ENCODE measurements around the gene PCDH7. TPM values are rescaled to one million over a fixed set of nuclear protein-coding genes. Genes with fewer than 3 reads are reported as not detected.

The PCDH7 gene
- total and polyA plus RNA-seq, 11 donors = 9.4 to 166 (median 89.8) TPM

DNA sequence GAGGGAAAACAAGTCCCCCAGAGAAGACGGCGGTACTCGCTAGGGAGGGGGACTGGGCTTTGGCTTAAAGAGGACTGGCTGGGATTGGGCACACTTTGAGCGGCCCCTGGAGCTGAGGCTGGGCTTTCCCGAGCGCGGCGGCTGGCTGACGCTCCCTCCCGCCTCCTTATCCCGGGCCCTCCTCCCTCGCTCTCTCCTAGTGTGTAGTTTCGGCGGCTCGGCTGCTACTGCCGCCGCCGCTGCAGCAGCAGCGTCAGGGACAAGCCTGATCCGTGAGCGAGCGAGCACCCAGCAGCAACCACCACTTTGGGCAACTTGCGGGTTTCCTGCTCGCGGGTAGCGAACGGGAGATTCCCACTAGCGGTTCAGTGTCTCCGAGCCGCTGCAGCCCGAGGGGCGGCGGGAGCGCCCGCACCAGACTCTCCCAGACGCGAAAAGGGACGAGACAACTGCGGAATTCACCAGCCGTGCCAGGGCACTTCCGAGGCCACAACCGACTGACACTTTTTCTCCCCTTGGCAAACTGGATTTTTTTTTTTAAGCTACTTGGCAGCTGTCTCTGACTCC lies 632 bp upstream of the PCDH7 start:
- H3K4me1 ChIP-seq = peaks cover 0 to 49% (median 13%) of the 10 kb centered on the region in 12 donors
- peaks cover 0 to 71% (median 11%) of the 10 kb centered on the region in 9 donors for H3K27me3 ChIP-seq
- DNase-seq (peak; percentile 53 to 70 (median 65)), ATAC-seq (peak; percentile 47 to 67 (median 64))
- H3K4me3 ChIP-seq = peak overlapping the region; percentile 19 to 78 (median 65)
- 0 to 2% (median 1%) methylated on average over 31 to 42 of the region's 42 CpGs for WGBS, 4 donors
- intact Hi-C loops (cut with DNase I) = loop anchor here in 7 of 10 donors (5.0 to 10.0 kb wide), 9 partner anchors 215 to 955 kb away; no protein-coding TSS in a partner anchor
- no peak for TF ChIP-seq POLR2A (IDR thresholded peaks at IDR 0.05)
- no peak for TF ChIP-seq CTCF (IDR thresholded peaks at IDR 0.05)
- H3K9me3 ChIP-seq = no peaks in the 10 kb centered on the region
- H3K27ac ChIP-seq = peak overlapping the region; percentile 33 to 87 (median 72)
- no peaks in the 10 kb centered on the region for H3K36me3 ChIP-seq

DNA sequence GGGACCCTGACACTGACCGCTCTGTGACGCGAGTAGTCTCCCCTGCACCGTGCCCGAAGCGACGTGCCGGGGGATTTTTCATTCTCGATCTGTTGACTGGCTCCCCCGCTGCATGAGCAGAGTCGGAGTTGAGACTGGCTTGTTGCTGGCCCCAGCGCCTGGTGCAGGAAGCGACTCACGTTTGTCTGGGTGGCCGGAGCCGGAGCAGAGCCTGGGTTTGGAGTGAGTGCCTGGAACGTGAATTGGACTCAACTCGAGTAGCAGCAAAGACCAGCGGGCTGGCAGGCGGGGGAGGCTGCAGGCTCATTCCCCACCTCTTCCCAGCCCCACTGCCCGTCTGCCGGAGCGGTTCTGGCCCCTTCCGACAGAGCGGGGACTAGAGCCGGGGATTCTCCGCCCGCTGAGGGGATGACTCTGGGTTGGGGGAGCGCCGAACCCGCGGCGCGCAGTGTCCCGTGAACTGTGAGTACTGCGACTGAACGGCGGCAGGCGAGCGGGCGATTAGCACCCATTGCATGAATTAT lies 554 bp downstream of the PCDH7 start:
- peak overlapping the region; percentile 45 to 78 (median 65) for H3K4me3 ChIP-seq
- H3K9me3 ChIP-seq = no peaks in the 10 kb centered on the region
- WGBS, 4 donors = 1% methylated on average over 34 to 41 of the region's 41 CpGs
- DNase-seq (peak in 4 of 5 donors; percentile 18 to 68 (median 36)), ATAC-seq (peak; percentile 2 to 17 (median 8))
- H3K4me1 ChIP-seq = peaks cover 0 to 49% (median 13%) of the 10 kb centered on the region in 12 donors
- intact Hi-C loops (cut with DNase I) = loop anchor here in 5 of 10 donors (5.0 to 10.0 kb wide), 6 partner anchors 214 to 322 kb away; no protein-coding TSS in a partner anchor
- H3K27me3 ChIP-seq = peaks cover 0 to 71% (median 11%) of the 10 kb centered on the region in 9 donors
- H3K36me3 ChIP-seq = no peaks in the 10 kb centered on the region
- H3K27ac ChIP-seq = peak overlapping the region; percentile 18 to 87 (median 72)
- TF ChIP-seq CTCF (IDR thresholded peaks at IDR 0.05) (no peak), POLR2A (IDR thresholded peaks at IDR 0.05) (no peak)

GRCh38 chr4:30721185-30722091 lies 1.3 kb downstream of the PCDH7 start:
- 0 to 2% (median 1%) methylated on average over 4 to 94 of the region's 95 CpGs for WGBS, 4 donors
- ATAC-seq (peak in 3 of 4 donors; percentile 1 to 38 (median 7)), DNase-seq (peak; percentile 25 to 66 (median 47))
- Histone ChIP-seq H3K27ac (peak overlapping the region in 9 of 12 donors; percentile 18 to 87 (median 77)), H3K9me3 (no peaks in the 10 kb centered on the region), H3K27me3 (peaks cover 0 to 71% (median 11%) of the 10 kb centered on the region in 9 donors), H3K36me3 (no peaks in the 10 kb centered on the region), H3K4me3 (peak overlapping the region; percentile 45 to 78 (median 65)), H3K4me1 (peaks cover 0 to 46% (median 10%) of the 10 kb centered on the region in 12 donors)
- TF ChIP-seq POLR2A (IDR thresholded peaks at IDR 0.05) = no peak
- TF ChIP-seq CTCF (IDR thresholded peaks at IDR 0.05) = peak in 10 of 12 donors; percentile 6 to 71 (median 34)
- intact Hi-C loops (cut with DNase I) = loop anchor here in 5 of 10 donors (5.0 to 10.0 kb wide), 6 partner anchors 213 to 321 kb away; no protein-coding TSS in a partner anchor

All from heart left ventricle (tissue), 16 donors.